Adrenal gland (tissue), 5 donors: ENCODE measurements around the gene MLNR.

Experiments used
- POLR2A ChIP-seq, 2 donors: fragments of 450-650 bp; IDR thresholded peaks; one replicate each; pipeline ENCODE4 v1.6.1; 2017; ENCODE audit warnings: antibody characterized with exemption in 2 of 2, mild to moderate bottlenecking in 2 of 2, moderate library complexity in 1 of 2
- TF ChIP-seq, protein P1 (sequence below), 6 experiments: fragments of 450-650 bp in 4 of 6; fragments of 200-600 bp in 2 of 6; sonication (generic) in 1 of 6; IDR thresholded peaks; 1 replicate in 5 of 6; 2 replicates in 1 of 6; pipeline versions ENCODE4 v1.5.1 to v1.8.0; 2016 to 2021; ENCODE audit warnings: antibody characterized with exemption in 6 of 6, mild to moderate bottlenecking in 2 of 6, moderate library complexity in 1 of 6
- donor health status: DM: no; HTN: no; CAD: no.

- TF ChIP-seq, protein P1, sequence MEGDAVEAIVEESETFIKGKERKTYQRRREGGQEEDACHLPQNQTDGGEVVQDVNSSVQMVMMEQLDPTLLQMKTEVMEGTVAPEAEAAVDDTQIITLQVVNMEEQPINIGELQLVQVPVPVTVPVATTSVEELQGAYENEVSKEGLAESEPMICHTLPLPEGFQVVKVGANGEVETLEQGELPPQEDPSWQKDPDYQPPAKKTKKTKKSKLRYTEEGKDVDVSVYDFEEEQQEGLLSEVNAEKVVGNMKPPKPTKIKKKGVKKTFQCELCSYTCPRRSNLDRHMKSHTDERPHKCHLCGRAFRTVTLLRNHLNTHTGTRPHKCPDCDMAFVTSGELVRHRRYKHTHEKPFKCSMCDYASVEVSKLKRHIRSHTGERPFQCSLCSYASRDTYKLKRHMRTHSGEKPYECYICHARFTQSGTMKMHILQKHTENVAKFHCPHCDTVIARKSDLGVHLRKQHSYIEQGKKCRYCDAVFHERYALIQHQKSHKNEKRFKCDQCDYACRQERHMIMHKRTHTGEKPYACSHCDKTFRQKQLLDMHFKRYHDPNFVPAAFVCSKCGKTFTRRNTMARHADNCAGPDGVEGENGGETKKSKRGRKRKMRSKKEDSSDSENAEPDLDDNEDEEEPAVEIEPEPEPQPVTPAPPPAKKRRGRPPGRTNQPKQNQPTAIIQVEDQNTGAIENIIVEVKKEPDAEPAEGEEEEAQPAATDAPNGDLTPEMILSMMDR (IDR thresholded peaks at IDR 0.05), result no peak
- TF ChIP-seq POLR2A (IDR thresholded peaks at IDR 0.05), result no peak
These were observed 34.9 kb upstream of the MLNR start for GRCh38 chr13:49185264-49185663.
